K562 (cell line): Measurements from ENCODE around the gene PDCD1. TPM values are rescaled to one million over a fixed set of nuclear protein-coding genes. Genes with fewer than 3 reads are reported as not detected.
A peak's percentile ranks its signal among the peaks of the same experiment; 100 is the strongest.

Experiments used
- ARID3B ChIP-seq: fragments of 250-450 bp; sonication (Bioruptor Pico); IDR thresholded peaks from 2 replicates; pipeline ENCODE4 v1.4.0; 2020; ENCODE audit warnings: borderline replicate concordance
- CBFA2T3 ChIP-seq: fragments of 450-650 bp; IDR thresholded peaks from 2 replicates; pipeline ENCODE4 v1.6.1; 2017
- CBX8 ChIP-seq: fragments of 200-600 bp; sonication (generic); IDR thresholded peaks from 2 replicates; pipeline ENCODE4 v1.6.1; 2012; ENCODE audit warnings: borderline replicate concordance, mixed run types, low read depth, mild to moderate bottlenecking, moderate library complexity, mixed read lengths, low read length, control low read depth, inconsistent platforms; ENCODE audit not compliant: poor library complexity, severe bottlenecking; ENCODE audit errors: extremely low read depth
- CCAR2 ChIP-seq: fragments of 200-400 bp; formaldehyde crosslinking; IDR thresholded peaks from 2 replicates; pipeline ENCODE4 v1.6.1; 2017; ENCODE audit warnings: mild to moderate bottlenecking, low read depth, low read length
- CTCF ChIP-seq, 3 experiments: IDR thresholded peaks in 2 of 3; conservative IDR thresholded peaks in 1 of 3; 2 replicates each; pipeline ENCODE4 v1.5.1; 2011 to 2012; ENCODE audit warnings: low read length in 3 of 3, mild to moderate bottlenecking in 3 of 3, control low read depth in 2 of 3, improper control_type of control experiment in 1 of 3, inconsistent platforms in 1 of 3, low read depth in 1 of 3, mixed read lengths in 1 of 3, moderate library complexity in 1 of 3; ENCODE audit not compliant: insufficient read depth in 2 of 3
- DDX20 ChIP-seq: fragments of 450-650 bp; IDR thresholded peaks from 2 replicates; pipeline ENCODE4 v1.6.1; 2016; ENCODE audit warnings: missing genetic modification characterization, low read depth, mild to moderate bottlenecking, missing compliant biosample characterization, moderate library complexity
- EZH2 ChIP-seq: IDR thresholded peaks from 2 replicates; pipeline ENCODE4 v1.6.1; 2012; ENCODE audit warnings: low read depth, mild to moderate bottlenecking, inconsistent platforms, low read length, borderline replicate concordance
- FIP1L1 ChIP-seq: fragments of 200-400 bp; formaldehyde crosslinking; IDR thresholded peaks from 2 replicates; pipeline ENCODE4 v1.6.1; 2018; ENCODE audit warnings: mild to moderate bottlenecking, low read depth, low read length; ENCODE audit not compliant: poor library complexity, severe bottlenecking
- HMG20B ChIP-seq: fragments of 250-450 bp; sonication (Bioruptor Pico); IDR thresholded peaks from 2 replicates; pipeline ENCODE4 v1.5.0; 2021; ENCODE audit warnings: mild to moderate bottlenecking
- MEIS2 ChIP-seq: fragments of 450-650 bp; IDR thresholded peaks from 2 replicates; pipeline ENCODE4 v1.6.1; 2014; ENCODE audit warnings: mild to moderate bottlenecking; ENCODE audit not compliant: partially characterized antibody
- MYNN ChIP-seq, 2 experiments: sonication (generic); formaldehyde crosslinking in 1 of 2; IDR thresholded peaks; 2 replicates each; pipeline versions ENCODE4 v1.5.0 to v1.6.1; 2016 to 2020; ENCODE audit warnings: antibody characterized with exemption in 1 of 2, missing genetic modification reagents in 1 of 2
- NRF1 ChIP-seq, 2 experiments: fragments of 450-650 bp; IDR thresholded peaks in 1 of 2; conservative IDR thresholded peaks in 1 of 2; 2 replicates each; pipeline ENCODE4 v1.6.1; 2014; ENCODE audit warnings: mild to moderate bottlenecking in 2 of 2
- OTX1 ChIP-seq: fragments of 450-650 bp; formaldehyde crosslinking; IDR thresholded peaks from 2 replicates; pipeline ENCODE4 v1.4.0; 2022; ENCODE audit warnings: mild to moderate bottlenecking
- PTTG1 ChIP-seq: fragments of 450-650 bp; IDR thresholded peaks from 2 replicates; pipeline ENCODE4 v1.6.1; 2016; ENCODE audit warnings: low read depth, mild to moderate bottlenecking, missing genetic modification characterization, missing compliant biosample characterization
- RAD51 ChIP-seq: fragments of 450-650 bp; IDR thresholded peaks from 2 replicates; pipeline ENCODE4 v1.7.1; 2016; ENCODE audit warnings: low read depth, mild to moderate bottlenecking, borderline replicate concordance
- SMAD4 ChIP-seq: fragments of 250-450 bp; sonication (Bioruptor Pico); conservative IDR thresholded peaks from 2 replicates; pipeline ENCODE4 v1.8.0; 2021; ENCODE audit warnings: inconsistent platforms, mild to moderate bottlenecking, moderate library complexity
- STAT5A ChIP-seq: IDR thresholded peaks from 2 replicates; pipeline ENCODE4 v1.6.1; 2012; ENCODE audit warnings: low read length, inconsistent platforms, borderline replicate concordance
- TARDBP ChIP-seq: fragments of 450-650 bp; IDR thresholded peaks from 2 replicates; pipeline ENCODE4 v1.6.1; 2016
- YY1 ChIP-seq, 3 experiments: IDR thresholded peaks; 2 replicates each; pipeline ENCODE4 v1.6.1; 2011; ENCODE audit warnings: low read length in 2 of 3, mild to moderate bottlenecking in 2 of 3, moderate library complexity in 2 of 3, borderline replicate concordance in 1 of 3, control low read depth in 1 of 3, low read depth in 1 of 3; ENCODE audit not compliant: insufficient read depth in 3 of 3, insufficient replicate concordance in 2 of 3, control insufficient read depth in 1 of 3, insufficient read length in 1 of 3; ENCODE audit errors: extremely low read depth in 1 of 3
- ZBTB1 ChIP-seq: sonication (generic); formaldehyde crosslinking; IDR thresholded peaks from 2 replicates; pipeline ENCODE4 v1.8.1; 2023; ENCODE audit warnings: missing genetic modification reagents, low read depth, mild to moderate bottlenecking, borderline replicate concordance
- ZBTB17 ChIP-seq: fragments of 450-650 bp; formaldehyde crosslinking; IDR thresholded peaks from 2 replicates; pipeline ENCODE4 v1.4.0; 2020; ENCODE audit warnings: mild to moderate bottlenecking
- ZC3H4 ChIP-seq: sonication (generic); formaldehyde crosslinking; IDR thresholded peaks from 2 replicates; pipeline ENCODE4 v1.9.0; 2021; ENCODE audit warnings: missing genetic modification reagents, borderline replicate concordance
- ZFP1 ChIP-seq: fragments of 450-650 bp; formaldehyde crosslinking; IDR thresholded peaks from 2 replicates; pipeline ENCODE4 v1.4.0; 2020; ENCODE audit warnings: mild to moderate bottlenecking, mixed read lengths
- ZNF12 ChIP-seq: sonication (generic); formaldehyde crosslinking; IDR thresholded peaks from 2 replicates; pipeline ENCODE4 v1.4.0; 2020; ENCODE audit warnings: mild to moderate bottlenecking, missing genetic modification reagents
- ZNF174 ChIP-seq: fragments of 250-450 bp; sonication (Bioruptor Pico); IDR thresholded peaks from 2 replicates; pipeline ENCODE4 v1.4.0; 2020; ENCODE audit warnings: mild to moderate bottlenecking
- polyA plus RNA-seq, 8 experiments: library from polyadenylated mRNA; depleted of rRNA in 4 of 8; stranded (reverse) in 5 of 8; unstranded in 3 of 8; fragments of >200 nt; fragmentation: Nextera tagmentation in 2 of 8; fragmentation: Illumina TruSeq in 1 of 8; extraction: Ambion mirVana in 2 of 8; extraction: Trizol in 1 of 8; gene quantifications; 2 replicates each; pipeline versions ENCODE4 v1.2.1 to v1.2.3, GENCODE V29; 2011 to 2014; ENCODE audit warnings: inconsistent platforms in 1 of 8, missing spikeins in 1 of 8
- total RNA-seq, 7 experiments: library from RNA; depleted of rRNA in 6 of 7; stranded (reverse); fragments of >200 nt in 6 of 7; fragmentation: Illumina TruSeq in 2 of 7; extraction: Trizol in 2 of 7; gene quantifications; 2 replicates each; pipeline versions ENCODE4 v1.2.1 to v1.2.3, GENCODE V29; 2011 to 2021; ENCODE audit warnings: low replicate concordance in 1 of 7

Gene PDCD1
- total and polyA plus RNA-seq, 9 of the 15 experiments (the other 6 are each of a cell fraction or from before 2014, with no cell fraction given), result 0.15 to 2.5 (median 1.0) TPM; not detected in 2

GRCh38 chr2:241882091-241882625 is 23.5 kb upstream of the PDCD1 start (continued):
- TF ChIP-seq EZH2 (no peak), ZBTB17 (no peak), CCAR2 (no peak), ZC3H4 (no peak), ZNF174 (no peak), MYNN (IDR thresholded peaks at IDR 0.05) (no peak), MYNN (CRISPR knock-in tag; IDR thresholded peaks at IDR 0.05) (no peak), SMAD4 (CRISPR knock-in tag) (no peak), CBFA2T3 (no peak), CTCF (IDR thresholded peaks at IDR 0.05 in 2 of 3, conservative IDR thresholded peaks at IDR 0.05 in 1 of 3; ENCODE audit: insufficient read depth in 2 of 3, low read depth in 1 of 3, low read length in 3 of 3) (peak; percentile 46 to 59 (median 54)), ZFP1 (CRISPR knock-in tag) (no peak), YY1 (IDR thresholded peaks at IDR 0.05; ENCODE audit: borderline replicate concordance in 1 of 3, control insufficient read depth in 1 of 3, extremely low read depth in 1 of 3, insufficient read depth in 3 of 3, insufficient read length in 1 of 3, insufficient replicate concordance in 2 of 3, low read depth in 1 of 3, low read length in 2 of 3) (peak in 1 of 3 experiments; percentile 35), NRF1 (conservative IDR thresholded peaks at IDR 0.05 in 1 of 2, IDR thresholded peaks at IDR 0.05 in 1 of 2) (peak; percentile 58 to 64), ZBTB1 (CRISPR knock-in tag) (no peak), STAT5A (no peak), TARDBP (no peak), PTTG1 (tag) (no peak), CBX8 (no peak), ZNF12 (CRISPR knock-in tag) (no peak), DDX20 (tag) (no peak), OTX1 (CRISPR knock-in tag) (no peak), HMG20B (CRISPR knock-in tag) (no peak), ARID3B (CRISPR knock-in tag) (no peak), FIP1L1 (no peak), RAD51 (peak; percentile 14; the same call in 1 of the 2 replicates), MEIS2 (peak; percentile 3)
